Activated T-cell treated with anti-CD3 and anti-CD28 coated beads for 48 hours (primary cell): Measurements from ENCODE around the gene FAXC.
"Not testable (repeated sequence)": the region's sequence is repeated elsewhere in the genome, so short reads cannot be mapped to it uniquely, and the experiment has no call there.

Experiments
- DNase-seq: peaks from one replicate; pipeline ENCODE4 v3.0.0-alpha.2; 2020; ENCODE audit warnings: low read depth

Gene FAXC

DNA sequence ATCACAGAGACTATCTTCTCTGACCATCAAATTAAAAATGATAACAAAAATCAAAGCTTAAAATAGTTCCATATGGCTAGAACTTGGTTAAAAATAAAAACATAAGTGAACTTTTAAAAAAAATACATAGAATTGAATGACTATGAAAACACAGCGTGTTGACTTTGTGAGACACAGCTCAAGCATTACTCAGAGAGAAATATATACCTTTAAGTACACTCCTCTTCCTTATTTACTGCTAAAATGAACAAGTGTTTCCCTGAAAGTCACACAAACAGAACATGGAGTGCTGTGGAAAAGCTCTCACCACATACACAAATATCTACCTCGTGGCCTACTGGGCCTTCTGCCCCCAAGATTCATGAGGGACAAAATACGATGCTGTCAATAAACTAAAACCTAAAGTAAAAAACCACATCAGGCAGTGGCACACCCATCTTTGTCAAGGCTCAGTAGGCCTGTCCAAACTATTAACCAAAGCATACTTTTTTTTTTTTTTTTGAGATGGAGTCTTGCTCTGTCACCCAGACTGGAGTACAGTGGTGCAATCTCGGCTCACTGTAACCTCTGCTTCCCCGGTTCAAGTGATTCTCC, 7.5 kb downstream of the FAXC start:
- DNase-seq, result no peak

DNA sequence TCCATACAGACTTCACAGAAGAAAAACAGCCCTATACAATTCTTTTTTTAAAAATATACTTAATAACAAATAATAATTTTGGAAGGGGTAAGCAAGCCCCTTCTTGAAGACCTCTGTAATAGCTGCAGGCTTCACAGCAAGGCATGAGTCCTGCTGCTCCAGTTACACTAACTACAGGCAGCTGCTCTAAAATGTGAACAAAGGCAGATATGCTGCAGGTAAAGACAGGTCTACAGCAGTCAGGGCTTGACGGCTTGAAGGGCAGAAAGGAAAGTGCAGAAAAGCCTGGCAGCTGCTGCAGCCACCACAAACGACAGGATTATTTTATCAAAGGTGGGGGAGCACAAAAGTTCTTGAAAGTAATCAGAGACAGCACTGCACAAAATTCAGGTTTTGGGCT, 11.3 kb downstream of the FAXC start:
- DNase-seq, result no peak

DNA sequence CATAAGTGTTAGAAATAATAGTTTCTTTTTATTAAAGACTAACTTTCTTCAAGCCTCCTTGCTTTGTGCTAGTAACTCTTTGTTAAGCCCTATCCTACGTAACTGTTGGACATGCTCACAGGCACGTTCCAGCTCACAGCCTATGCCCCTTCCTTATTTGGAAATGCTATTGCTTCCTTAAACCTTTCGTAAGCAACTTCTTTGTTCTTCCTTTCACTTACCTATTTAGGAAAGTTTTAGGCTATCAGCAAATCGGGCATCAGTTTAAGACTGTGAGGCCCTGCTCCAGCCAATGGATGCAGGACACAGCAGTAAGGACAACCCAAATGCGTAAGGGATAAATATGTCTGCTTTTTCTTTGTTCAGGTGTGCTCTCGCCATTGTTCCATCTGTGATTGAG, 14.2 kb downstream of the FAXC start:
- not testable (repeated sequence) for DNase-seq

DNA sequence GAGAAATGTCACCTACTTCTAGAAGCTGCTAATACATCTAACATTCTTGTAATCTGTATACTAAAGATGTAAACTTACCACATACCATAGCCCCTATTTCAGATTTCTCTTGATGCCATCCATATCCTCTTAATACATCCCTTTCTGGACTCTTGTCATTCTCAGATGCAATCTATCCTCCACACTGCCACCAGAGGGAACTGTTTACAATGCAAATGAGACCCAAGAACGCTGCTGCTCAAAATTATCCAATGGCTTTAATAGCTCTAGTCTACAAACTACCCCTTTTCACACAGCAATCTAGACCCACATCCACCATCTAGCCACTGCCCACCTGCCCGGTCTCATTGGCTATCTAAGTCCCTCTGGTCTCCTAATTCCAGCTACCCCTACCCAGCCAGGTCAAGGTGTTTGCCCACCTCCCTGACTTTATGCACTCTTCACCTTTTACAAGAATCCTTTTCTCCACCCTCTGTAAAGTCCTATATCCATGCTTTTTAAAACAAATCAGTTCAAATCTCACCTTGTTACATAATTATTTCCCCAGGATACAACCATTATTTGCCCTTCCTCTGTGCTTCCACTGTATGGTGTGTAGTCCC, 14.8 kb downstream of the FAXC start:
- no peak for DNase-seq

DNA sequence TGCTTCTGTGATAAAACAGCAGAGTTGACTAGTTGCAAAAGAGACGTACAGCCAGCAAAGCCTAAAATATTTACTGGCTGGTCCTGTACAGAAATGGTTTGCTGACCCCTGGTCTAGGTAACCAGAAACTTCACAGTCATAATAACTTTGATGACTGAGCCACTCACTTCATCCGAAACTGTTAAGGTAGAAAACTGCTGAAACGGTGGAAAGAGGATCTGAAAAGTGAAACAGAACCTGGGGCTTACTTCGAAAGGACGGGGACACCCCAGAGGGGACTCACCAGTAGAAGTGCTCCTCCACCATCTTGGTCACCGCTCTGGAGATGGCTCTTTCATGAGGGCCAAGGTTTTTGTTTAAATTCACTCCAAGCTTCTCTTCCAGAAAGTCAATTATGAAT, 16.4 kb downstream of the FAXC start:
- no peak for DNase-seq

DNA sequence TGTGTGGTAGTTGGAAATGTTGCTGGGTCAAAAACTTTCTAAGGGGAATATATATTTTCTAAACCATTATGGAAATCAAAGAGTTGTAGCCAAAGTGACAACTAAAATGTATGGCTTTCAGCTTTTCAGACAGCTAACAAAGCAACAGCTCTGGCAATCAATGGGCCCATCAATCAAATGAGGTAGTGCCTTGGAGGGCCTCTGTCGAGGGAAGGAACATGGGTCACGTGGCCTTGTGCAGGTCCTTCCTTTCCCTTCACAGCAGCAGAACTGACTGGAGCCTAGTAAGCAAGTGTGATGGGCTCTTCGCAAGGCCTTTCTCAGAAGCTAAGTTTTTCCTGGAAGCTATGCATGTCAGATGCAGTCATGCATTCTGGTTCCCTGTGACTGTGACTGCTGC, 17.9 kb downstream of the FAXC start:
- no peak for DNase-seq

DNA sequence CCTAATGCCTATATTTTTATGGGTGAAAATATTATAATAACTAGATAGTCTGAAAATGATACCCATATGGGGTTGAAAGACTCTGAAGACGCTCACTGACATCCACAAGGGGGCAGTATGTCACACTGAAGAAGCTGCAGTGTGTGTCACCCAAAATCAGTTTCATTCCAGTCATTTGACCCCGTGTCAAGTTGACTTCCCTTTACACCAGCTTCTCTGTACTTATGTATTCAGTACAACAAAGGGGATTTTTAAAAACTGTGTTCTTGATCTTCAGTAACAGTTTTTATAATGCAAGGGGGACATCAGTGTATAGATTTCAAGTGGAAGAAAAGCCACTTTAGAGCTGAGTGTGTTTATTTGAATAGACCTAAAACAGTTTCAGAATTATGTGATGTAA, 19.3 kb downstream of the FAXC start:
- DNase-seq, result peak; percentile 34

DNA sequence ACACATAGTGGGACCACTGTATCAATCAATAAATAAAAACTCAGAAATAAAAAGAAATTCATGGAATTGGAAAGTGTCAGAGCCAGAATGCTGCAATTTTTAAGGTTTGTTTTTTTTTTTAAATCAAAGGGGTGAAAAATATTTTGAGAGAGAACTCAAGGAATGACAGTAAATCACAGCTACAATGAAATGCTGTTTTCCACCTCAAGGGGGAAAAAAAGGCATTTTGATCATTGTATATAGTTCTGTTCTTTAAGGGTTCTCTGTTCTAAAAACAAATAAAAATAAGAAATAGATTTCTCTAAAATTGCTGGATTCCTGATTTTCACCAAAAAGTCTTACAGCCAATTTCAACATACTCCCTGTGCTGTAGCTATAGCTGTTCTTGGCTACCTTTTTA, 24.5 kb downstream of the FAXC start:
- DNase-seq, result no peak

DNA sequence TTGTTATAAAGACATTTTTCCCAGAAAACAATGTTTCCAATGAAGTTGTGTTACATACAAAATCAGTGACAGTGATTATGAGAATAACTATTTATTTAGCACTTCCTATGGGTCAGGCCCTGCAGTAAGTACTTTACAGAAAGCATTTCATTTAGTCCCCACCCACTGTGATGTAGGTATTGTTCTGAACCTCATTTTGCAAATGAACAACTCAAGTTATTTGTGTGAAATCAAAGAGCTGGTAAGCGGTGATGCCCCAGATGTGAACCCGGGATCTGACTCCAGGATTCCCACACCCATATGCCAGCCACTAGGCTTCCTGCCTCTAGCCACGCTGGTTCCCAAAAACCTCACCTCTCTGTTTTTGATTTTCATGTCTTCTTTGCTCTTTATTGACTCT, 30.9 kb downstream of the FAXC start:
- DNase-seq, result no peak

DNA sequence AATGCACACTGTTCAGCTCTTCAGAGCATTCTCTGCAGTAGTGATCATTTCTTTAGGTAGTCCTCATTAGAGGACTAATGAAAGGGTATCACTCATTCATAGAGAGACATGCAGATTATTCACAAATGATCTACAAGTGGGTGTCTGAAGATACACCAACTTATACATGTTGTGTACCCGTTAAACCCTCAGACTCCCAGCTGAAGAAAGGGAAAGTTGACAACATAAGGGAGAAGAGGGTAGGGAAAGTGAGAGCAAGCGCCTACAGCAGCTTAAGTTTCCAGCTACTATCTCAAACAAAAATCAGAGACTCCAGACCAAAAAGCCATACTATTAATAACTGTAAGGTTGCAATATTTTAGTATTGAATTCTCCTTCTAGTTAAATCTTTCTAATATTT, 37.1 kb downstream of the FAXC start:
- no peak for DNase-seq

DNA sequence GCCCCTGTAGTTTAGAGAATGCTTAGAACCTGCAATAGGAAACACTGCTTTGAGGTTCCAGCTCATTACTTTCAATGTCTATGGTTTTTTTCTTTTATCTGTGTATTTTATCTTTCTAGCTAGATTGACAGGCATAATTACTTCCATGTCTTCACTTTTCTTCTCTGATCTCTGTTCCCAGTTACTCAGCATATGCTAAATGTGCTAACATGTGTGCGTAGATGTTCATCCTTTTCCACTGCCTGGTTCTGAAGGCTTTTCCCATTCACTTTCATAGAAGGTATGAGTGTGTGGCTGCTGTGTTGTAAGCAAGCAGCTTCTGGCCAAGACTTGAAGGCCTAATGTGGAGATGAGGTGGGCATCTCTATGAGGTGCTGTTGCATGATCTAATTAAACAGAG, 38.9 kb downstream of the FAXC start:
- DNase-seq, result no peak

DNA sequence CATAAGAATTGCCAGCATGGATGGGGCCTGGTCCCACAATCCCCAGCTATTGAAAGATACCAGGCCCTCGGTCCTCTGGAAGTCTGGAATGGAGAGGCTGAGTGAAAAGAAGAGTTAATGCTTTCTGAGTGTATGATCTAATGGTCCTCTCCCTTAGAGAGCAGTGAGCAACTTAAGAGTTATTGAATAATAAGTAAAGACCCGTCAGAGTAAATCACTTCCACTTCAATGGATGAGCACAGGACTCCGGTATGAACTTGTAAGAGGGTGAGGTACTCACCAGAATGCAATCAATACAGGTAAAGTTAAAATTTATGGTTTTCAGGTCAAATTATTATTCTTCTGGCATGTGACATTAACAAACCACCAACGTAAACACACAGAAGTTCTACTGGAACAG, 39.9 kb downstream of the FAXC start:
- no peak for DNase-seq

DNA sequence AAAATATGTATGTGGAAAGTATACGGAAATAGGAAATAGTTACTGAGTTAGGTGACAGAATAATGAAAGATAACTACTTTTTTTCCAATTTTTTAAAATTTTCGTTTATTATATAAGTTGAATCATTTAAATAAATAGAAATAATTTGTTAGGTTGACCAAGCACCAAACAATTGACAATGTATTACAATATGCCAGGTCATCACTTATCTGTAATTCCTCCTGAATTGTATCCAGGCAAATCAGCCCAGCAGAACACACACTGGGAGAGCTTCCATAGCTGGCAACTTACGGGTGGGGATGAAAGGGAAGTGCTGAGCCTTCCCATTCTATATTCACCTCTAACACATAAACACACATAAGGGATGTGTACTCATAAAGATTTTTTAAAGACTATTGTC, 40.7 kb downstream of the FAXC start:
- no peak for DNase-seq

DNA sequence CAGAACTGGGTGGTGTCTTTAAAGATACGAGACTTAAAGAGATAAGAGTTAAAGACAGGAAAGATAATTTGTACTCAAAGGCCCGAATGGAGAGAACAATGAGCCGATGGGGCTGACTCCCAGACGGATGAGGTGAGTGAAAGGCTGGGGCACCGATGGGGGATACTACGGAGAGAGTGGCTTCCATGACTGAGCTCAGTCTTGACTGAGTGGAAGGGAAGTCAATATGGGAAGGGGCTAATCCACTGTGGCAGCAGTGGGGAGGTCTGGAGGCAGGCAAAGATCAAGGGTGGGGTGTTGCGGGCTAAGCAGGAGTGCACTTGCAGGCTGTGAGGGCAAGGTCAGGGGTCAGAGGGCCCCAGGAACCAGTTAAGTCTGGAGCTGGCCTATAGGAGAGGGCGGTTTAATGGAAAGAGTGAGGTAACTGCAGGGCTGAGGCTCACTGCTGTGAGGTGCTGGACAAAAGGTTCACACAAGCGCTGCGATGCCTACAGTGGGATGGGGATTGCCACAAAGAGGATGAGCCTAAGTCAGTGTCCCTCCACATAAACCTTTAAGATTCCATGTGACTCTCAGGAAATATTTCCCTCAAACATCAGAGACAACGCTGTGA, 42.1 kb downstream of the FAXC start:
- no peak for DNase-seq

DNA sequence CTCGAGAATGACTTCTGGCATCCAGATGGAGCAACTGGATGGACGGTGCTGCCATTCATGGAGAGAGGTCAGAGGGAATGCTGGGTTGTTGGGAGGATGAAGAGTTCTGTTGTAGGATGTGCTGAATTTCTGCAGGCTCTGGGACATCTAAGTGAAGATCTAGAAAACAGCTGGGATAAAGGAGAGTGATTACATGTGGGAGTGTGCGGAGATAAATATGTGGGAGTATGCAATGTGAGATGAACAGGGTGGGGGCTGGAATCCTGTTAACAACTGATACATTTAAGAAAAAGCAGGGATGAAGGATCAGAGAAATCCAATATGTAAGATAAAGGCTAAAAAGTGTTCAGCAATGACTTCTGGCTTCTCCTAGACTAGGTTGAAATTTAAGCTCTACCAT, 43.1 kb downstream of the FAXC start:
- no peak for DNase-seq

DNA sequence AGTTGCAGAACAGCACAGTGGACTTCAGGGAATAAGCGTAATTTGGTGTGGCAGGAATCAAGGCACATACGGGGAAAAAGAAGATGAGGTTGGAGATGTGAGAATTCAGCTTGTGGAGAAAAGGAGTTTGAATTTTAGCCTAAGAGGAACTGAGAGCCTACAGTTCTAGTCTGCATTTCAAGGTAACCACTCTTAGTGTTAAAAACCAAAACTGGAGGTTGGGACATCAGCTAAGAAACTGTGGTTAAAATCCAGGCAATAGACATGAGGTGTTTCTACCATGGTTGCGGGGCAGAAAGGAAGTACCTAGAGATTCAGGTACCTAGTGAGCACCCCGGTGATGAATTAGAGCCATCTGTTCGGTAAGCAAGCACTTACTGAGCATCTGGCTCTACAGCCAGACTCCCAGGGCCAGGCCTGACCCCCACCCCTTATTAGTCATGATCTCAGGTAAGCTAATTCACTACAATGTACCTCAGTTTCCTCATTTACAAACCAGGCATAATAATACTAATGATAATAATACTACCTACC, 44.4 kb downstream of the FAXC start:
- no peak for DNase-seq

DNA sequence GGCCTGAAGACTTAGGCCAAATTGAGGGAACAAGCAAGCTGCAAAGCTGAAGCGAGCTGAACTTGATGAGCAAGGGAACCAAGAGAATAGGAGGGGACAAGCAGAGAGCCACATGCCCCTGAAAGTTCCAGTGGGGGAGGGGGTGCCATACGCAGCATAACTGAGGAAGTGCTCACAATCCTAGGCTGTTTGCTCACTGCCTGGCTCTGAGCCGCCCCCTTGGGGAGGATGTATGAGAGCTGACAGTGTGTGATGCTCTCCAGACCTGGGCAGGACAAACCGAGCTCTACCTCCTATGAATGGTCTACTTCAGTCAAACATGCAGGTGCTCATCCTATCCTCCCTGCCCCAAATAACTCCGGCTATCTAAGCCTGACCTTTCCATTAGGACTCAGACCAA, 52.1 kb downstream of the FAXC start:
- no peak for DNase-seq

DNA sequence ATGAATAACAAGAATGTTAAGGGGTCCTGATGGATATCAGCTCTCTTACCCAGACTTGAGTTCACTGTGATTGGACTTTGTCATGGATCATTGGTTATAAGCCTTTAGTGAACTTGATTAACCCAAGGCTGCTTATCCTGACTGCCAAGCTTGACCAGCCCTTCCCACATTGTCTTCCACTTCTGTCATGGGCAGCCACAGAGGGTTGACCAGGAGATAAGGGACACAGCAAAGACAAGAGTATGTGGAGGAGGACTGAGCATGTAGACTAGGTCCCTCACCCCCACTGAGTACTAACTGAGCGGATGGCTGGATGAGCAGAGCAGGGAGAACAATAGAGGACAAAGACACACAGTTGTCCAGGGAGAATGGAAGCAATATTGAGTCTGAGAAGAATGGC, 52.5 kb downstream of the FAXC start:
- no peak for DNase-seq

DNA sequence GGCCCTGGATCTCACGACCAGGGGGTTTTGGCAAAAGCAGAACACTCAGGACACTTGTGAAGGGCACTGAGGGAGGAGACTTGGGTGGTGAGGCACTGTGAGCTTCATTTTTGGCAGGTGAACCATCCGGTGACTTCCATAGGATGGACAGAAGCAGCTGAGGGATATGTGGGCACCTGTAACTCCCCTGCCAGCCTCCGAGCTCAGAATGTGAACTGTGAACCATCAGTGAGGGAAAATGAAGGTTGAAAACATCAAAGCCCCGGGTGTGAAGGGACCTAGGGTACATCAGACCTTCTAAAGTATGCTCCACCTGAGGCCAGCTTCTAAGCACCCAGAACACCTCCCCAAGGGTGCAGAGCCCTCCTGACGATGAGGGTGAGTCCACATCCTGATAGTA, 53.2 kb downstream of the FAXC start:
- no peak for DNase-seq

DNA sequence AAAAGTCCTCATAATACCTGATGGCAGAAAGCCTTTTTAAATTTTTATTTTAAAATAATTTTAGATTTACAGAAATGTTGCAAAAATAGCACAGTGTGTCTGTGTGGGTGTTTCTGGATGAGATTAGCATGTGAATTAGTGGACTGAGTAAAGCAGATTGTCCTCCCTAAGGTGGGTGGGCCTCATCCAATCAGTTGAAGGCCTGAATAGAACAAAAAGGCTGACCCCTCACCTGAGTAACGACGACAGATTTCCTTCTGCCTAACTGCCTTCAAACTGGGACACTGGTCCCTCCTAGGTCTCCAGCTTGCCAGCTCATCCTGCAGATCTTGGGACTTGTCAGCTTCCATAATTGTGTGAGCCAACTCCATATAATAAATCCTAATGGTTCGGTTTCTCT, 54.2 kb downstream of the FAXC start:
- DNase-seq, result no peak

DNA sequence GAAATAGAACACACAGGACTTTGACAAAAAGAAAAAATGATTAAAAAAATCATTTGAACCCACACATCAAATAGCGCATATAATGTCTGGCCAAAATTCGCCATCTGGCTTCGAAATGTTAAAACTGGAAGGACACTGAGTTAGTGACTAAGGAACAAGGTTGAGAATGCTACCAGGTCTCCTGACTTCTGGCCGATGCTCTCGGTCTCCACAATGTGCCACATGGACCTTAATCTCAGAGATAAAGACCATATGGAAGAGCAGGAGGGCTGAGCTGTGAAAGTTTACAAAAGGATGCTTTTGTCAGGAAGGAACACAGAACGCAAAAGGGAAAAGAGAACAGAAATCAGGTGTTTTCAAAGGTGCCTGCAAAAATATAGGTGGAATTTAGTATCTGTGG, 54.7 kb downstream of the FAXC start:
- DNase-seq, result no peak

DNA sequence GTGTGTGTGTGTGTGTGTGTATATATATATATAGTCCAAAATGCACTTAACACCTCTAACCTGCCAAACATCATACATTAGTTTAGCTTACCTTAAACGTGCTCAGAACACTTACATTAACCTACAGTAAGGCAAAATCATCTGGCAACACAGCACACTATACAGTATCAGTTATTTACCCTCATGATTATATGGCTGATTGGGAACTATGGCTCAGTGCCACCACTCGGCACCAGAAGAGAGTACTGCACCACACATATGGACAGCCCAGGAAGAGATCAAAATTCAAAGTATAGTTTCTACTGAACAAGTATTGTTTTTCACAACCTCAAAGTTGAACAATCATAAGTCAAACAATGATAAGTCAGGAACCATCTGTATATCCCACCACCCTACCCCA, 59.8 kb downstream of the FAXC start:
- no peak for DNase-seq

DNA sequence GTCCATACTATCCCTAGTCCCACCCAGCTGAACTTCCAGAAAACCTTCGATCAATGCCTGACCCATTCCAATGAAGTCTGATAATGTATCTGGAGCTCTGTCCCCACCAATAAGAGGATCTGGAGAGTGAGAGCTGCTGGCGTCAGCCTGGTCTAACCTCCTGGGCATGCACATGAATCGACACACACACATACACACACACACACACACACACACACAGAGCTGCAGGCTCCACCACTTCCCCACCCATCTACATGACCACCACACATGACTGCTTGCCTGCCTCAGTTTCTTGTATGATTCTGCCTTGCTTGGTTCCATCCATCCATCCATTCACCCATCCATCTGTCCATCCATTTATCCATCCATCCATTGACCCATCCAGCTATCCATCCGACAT, 60.8 kb downstream of the FAXC start:
- no peak for DNase-seq

DNA sequence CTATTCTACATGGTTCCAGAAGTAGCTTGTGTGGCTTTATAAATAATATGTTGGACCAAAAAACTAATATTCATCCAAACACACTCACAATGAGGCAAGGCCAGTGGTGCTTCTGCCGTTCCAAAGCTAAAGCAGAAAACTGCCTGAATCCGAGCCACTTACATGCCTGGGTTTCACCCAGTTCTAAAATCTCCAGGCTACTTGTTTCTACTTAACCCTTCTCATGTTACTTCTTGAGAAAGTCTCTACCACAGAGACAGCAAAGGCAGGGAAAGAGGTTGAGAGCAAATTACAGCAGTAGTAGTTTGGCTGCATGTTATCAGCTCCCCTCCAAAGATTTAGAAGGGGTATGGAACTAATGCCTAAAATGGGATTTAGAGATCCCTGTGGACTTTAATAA, 62.0 kb downstream of the FAXC start:
- no peak for DNase-seq
